Stimulated activated CD4-positive, alpha-beta T cell treated with anti-CD3 and anti-CD28 coated beads, Interleukin-1b, Interleukin-23, amount 100 ng/mL, for 4 hours (primary cell): Measurements from ENCODE around the gene SOHLH2.

Source experiments
- DNase-seq, 2 donors: peaks; one replicate each; pipeline ENCODE4 v3.0.0-alpha.2; 2020; ENCODE audit warnings: low read depth in 2 of 2

Gene SOHLH2, protein sequence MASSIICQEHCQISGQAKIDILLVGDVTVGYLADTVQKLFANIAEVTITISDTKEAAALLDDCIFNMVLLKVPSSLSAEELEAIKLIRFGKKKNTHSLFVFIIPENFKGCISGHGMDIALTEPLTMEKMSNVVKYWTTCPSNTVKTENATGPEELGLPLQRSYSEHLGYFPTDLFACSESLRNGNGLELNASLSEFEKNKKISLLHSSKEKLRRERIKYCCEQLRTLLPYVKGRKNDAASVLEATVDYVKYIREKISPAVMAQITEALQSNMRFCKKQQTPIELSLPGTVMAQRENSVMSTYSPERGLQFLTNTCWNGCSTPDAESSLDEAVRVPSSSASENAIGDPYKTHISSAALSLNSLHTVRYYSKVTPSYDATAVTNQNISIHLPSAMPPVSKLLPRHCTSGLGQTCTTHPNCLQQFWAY

GRCh38 chr13:36214163-36214921, at the start of gene SOHLH2:
SOHLH2 (minus strand) TSS chr13:36214556; CDS start chr13:36214526, 30 bp downstream.
- no peak for DNase-seq

- DNase-seq = no peak
These were observed 47.6 kb upstream of the SOHLH2 start for GRCh38 chr13:36261976-36262375.

GRCh38 chr13:36261011-36261410, 46.7 kb upstream of the SOHLH2 start:
- no peak for DNase-seq

- no peak for DNase-seq
These were observed 45.2 kb upstream of the SOHLH2 start for GRCh38 chr13:36259361-36260137.

GRCh38 chr13:36258831-36259230, 44.5 kb upstream of the SOHLH2 start:
- no peak for DNase-seq

DNA sequence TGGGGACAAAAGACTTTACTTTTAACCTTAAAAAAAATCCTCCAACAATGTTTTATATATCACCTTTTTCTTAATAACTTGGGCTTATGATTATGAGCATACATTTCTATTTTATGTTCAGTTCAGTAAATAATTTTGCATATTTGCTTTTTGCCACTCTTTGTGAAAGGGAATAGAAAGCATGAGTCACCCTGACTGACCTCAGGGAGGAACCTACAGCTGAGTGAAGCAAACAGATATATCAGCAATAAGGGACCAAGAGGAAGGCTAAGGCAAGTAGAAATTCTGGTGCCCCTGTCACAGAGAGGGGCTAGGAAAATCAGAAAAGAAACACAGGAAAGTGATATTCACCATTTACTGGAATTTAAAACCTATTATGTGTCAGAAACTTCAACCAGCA, 37.2 kb upstream of the SOHLH2 start:
- no peak for DNase-seq

DNA sequence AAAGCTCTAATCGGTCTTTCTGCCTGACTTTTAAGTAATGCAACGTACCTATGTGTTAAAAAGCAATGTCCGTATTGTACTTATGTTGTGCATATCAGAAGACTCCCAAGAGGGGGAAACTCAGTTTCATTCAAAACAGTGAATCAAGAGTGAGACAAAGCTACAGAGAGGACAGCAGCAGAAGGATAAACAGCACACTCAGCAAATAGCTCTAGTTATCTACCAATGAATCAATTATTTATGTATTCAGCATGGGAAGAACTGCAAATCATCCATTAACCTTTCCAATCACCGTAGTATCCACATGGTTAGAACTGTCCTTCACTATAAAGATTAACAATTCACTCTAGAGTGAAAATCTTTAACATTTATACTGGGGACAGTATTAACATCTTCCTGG, 36.7 kb upstream of the SOHLH2 start:
- DNase-seq = no peak

DNA sequence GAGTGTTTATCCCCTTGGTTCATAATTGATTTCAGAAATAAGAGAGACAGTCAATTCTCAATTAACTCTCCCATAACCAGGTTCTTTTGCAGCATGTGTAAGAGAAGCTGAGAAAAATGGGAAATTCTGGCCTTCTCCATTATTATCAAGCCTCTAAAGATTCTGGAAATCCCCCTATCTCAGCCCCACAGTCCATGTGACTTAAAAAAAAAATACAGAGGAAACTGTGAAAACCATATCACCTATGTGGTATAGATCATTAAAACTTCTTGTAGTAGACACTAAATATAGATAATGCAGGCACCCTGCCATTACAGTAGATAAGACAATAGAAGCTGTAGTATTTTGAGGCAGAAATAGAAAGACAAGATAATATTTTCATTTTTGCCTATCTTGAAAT, 34.3 kb upstream of the SOHLH2 start:
- DNase-seq = no peak

- DNase-seq = no peak
These were observed 30.6 kb upstream of the SOHLH2 start for GRCh38 chr13:36244990-36245389.

DNA sequence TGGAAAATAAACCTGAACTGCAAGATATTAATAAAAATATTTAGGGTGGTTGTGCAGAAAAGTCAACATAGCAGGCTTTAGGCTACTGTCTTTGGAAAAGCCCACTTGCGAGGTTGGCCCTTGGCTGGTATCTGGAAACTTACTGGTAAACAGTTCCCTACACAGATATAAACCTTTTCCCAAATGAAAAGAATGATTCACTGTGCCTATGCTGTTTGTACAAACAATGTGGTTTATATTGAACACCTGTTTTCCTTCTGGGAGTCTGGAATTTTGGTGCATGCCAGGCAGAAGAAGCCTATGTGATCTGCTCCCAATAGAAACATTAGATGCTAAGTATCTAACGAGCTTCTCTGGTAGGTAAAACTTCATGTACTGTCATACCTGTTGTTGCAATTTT, 29.7 kb upstream of the SOHLH2 start:
- no peak for DNase-seq

- DNase-seq = no peak
These were observed 28.4 kb upstream of the SOHLH2 start for GRCh38 chr13:36242761-36243160.

GRCh38 chr13:36231236-36231635, 16.9 kb upstream of the SOHLH2 start:
- no peak for DNase-seq

GRCh38 chr13:36224730-36225129, 10.4 kb upstream of the SOHLH2 start:
- no peak for DNase-seq

DNA sequence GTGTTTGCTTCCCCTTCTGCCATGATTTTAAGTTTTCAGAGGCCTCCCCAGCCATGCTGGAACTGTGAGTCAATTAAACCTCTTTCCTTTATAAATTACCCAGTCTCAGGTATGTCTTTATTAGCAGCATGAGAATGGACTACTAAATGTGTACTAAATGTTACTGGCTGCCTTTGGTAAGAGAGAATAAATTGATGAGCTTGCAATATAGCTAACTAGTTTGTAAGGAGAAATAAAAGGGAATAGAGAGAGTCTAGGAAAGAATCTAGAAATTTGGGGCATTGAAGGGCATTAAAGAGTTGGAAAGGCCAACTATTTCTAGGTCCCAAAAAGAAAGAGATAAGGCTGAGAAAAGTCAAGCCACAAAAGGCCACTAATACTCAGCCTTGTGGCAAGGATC, 5.5 kb upstream of the SOHLH2 start:
- no peak for DNase-seq

GRCh38 chr13:36217456-36217855, 3.1 kb upstream of the SOHLH2 start:
- no peak for DNase-seq

GRCh38 chr13:36212789-36213188, 1.6 kb downstream of the SOHLH2 start:
- no peak for DNase-seq

DNA sequence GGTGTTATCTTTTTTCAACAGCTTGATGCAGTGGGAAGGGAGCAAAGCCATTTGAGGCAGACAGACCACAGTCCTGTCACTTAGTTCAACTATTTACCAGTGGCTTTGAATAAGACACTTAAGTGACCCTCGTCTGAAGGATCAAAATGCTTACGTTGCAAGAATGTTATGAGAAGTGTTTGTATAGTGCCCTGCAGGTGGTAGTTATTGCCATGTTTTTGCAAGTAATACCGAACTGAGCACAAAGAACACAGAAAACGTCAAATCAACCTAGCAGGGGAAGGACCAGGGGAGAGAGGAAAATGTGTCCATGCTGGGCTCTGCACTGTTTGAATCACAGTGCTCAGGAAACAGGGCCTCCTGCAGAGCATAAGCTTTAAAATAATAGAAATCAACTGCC, 2.8 kb downstream of the SOHLH2 start:
- no peak for DNase-seq

GRCh38 chr13:36210738-36211137, 3.6 kb downstream of the SOHLH2 start:
- DNase-seq = no peak

DNA sequence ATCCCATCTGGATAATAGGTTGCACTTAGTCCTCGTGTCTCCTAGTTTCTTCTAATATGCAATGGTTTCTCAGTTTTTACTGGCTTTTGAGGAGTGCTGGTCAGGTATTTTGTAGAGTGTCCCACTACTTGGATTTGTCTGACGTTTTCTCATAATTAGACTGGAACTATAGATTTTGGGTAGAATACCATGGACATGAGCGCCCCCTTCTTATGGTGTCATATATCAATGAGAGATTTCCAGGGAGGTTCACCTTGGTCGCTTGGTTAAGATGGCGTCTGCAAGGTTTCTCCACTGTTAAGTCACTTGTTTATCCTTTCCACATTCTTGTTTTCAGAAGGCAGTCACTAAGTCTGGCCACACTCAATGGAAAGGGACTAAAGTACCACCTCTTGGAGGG, 6.7 kb downstream of the SOHLH2 start:
- no peak for DNase-seq

DNA sequence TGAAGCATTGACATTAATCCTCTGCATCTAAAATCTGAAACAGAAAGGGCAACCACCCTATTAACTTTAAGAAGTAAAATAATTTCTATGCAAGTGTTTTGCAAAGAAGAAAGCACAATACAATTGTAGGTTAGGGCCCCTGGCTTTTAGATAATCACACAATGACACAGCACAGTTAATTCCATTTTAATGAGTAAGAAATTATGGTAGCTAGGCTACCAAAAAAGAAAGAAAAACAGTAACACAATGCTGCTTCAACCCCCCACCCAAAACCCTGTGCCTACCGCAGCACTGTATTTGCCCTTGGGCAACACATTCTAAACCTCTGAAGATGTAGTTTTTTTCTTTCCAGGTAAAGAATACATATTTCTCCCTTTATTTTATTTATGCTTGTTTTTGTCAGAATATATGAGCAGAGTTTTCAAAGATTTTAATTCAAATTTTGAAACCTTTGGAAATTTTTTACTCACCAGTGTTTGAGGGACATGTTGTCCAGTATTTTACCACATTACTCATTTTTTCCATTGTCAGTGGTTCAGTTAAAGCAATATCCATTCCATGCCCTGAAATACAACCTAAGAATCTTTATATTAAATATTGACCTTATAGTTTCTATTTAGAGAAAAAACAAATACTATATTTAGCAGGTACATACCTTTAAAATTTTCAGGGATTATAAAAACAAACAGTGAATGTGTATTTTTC, 21.1 kb downstream of the SOHLH2 start:
- DNase-seq = no peak

- DNase-seq = no peak
These were observed 22.2 kb downstream of the SOHLH2 start for GRCh38 chr13:36192166-36192565.

GRCh38 chr13:36190771-36191170, 23.6 kb downstream of the SOHLH2 start:
- DNase-seq = no peak
